C4-2B (cell line): ENCODE measurements around the gene OR2C1.

Experiments
- ZFX ChIP-seq: fragments of 450-650 bp; IDR thresholded peaks from 2 replicates; pipeline ENCODE4 v1.6.1; 2017
- TF ChIP-seq, protein P1 (sequence below): fragments of 450-650 bp; conservative IDR thresholded peaks from 2 replicates; pipeline ENCODE4 v1.5.1; 2017; ENCODE audit warnings: mild to moderate bottlenecking

DNA sequence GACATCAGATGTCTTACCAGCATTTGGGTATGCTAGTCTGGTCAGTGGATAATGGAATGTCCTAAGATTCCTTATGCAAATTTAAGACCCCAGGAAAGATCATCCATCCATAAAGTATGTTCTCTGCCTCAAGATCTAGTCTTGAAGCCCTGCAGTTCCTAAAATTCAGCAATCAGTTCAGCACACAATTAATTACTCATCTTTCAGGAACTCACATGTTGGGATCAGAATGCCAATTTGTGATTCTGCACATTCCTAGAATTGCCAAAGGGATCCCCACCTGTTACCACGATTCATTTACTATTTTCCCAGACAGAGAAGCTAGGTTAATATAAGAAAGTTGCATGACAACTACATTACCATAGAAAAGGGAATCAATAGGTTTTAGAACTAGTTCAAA lies 3.2 kb downstream of the OR2C1 start:
- TF ChIP-seq, protein P1, sequence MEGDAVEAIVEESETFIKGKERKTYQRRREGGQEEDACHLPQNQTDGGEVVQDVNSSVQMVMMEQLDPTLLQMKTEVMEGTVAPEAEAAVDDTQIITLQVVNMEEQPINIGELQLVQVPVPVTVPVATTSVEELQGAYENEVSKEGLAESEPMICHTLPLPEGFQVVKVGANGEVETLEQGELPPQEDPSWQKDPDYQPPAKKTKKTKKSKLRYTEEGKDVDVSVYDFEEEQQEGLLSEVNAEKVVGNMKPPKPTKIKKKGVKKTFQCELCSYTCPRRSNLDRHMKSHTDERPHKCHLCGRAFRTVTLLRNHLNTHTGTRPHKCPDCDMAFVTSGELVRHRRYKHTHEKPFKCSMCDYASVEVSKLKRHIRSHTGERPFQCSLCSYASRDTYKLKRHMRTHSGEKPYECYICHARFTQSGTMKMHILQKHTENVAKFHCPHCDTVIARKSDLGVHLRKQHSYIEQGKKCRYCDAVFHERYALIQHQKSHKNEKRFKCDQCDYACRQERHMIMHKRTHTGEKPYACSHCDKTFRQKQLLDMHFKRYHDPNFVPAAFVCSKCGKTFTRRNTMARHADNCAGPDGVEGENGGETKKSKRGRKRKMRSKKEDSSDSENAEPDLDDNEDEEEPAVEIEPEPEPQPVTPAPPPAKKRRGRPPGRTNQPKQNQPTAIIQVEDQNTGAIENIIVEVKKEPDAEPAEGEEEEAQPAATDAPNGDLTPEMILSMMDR = no peak
- TF ChIP-seq ZFX = no peak
